ENCODE results near the gene CX3CL1.

CX3CL1 gene

GRCh38 chr16:57407521-57408353 is 35.4 kb downstream of the CX3CL1 start:
- no peak for DNase-seq

GRCh38 chr16:57409065-57409464 is 36.8 kb downstream of the CX3CL1 start:
- no peak for DNase-seq

GRCh38 chr16:57409870-57410587 is 37.7 kb downstream of the CX3CL1 start:
- no peak for DNase-seq

- no peak for DNase-seq
Observed at GRCh38 chr16:57411362-57411976, 39.2 kb downstream of the CX3CL1 start.

- no peak for DNase-seq
Observed at GRCh38 chr16:57412584-57412983, 40.3 kb downstream of the CX3CL1 start.

GRCh38 chr16:57413301-57413730 is 41.0 kb downstream of the CX3CL1 start:
- no peak for DNase-seq

GRCh38 chr16:57413733-57414132 is 41.4 kb downstream of the CX3CL1 start:
- no peak for DNase-seq

GRCh38 chr16:57416084-57416483 is 43.8 kb downstream of the CX3CL1 start:
- DNase-seq: no peak

GRCh38 chr16:57419506-57419905 is 47.2 kb downstream of the CX3CL1 start:
- no peak for DNase-seq

- peak; percentile 0 for DNase-seq
Observed at GRCh38 chr16:57422026-57422944, 50.0 kb downstream of the CX3CL1 start.

- DNase-seq: no peak
Observed at GRCh38 chr16:57423152-57423551, 50.9 kb downstream of the CX3CL1 start.

- DNase-seq: no peak
Observed at GRCh38 chr16:57424583-57424982, 52.3 kb downstream of the CX3CL1 start.

GRCh38 chr16:57426356-57426755 is 54.1 kb downstream of the CX3CL1 start:
- no peak for DNase-seq

- DNase-seq: no peak
Observed at GRCh38 chr16:57427307-57427706, 55.0 kb downstream of the CX3CL1 start.

- no peak for DNase-seq
Observed at GRCh38 chr16:57427824-57428223, 55.5 kb downstream of the CX3CL1 start.

GRCh38 chr16:57430955-57431354 is 58.7 kb downstream of the CX3CL1 start:
- DNase-seq: no peak

GRCh38 chr16:57432505-57432904 is 60.2 kb downstream of the CX3CL1 start:
- no peak for DNase-seq

- no peak for DNase-seq
Observed at GRCh38 chr16:57432989-57433388, 60.7 kb downstream of the CX3CL1 start.

GRCh38 chr16:57434003-57434402 is 61.7 kb downstream of the CX3CL1 start:
- no peak for DNase-seq

Data from NCI-H345 (cell line).